Measurements from ENCODE around the gene EFNA2.

EFNA2 gene

DNA sequence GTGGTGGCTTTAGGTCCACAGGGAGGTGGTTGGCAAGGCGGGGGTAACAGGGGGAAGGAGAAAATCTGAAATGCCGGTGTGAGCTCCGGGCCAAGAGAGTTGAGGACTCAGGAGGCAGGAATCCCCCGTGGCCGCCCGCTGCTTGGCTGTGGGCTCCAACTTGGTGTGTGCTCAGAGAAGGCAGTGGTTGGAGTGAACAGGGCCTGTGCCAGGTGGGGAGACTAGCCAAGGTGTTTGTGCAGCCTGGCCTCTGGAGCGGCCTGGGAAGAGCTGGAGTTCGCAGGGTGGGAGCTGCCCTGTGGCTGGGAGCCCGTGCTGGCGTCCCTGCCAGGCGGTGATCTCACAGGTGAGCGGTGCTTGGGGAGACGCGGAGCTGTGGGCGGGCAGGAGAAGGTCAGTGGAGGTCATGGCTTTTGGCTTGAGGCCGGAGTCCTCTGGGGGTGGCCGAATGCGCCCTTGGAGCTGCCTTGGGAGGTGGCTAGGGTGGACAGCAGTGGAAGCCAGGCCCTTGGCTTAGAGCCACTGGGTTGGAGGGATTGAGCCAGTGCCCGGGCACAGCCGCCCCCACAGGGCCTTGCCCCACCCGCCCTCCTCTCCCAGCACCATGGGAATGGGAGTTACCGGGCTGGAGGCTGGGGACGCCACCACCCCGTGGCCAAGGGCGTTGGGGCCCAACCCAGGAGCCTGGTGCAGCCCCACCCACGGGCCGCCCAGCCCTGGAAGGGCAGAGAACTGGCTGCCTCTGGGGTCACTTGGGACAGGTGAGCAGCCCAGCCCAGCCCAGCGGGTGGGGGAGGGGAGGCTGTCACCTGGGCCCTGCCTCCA is 23.7 kb upstream of the EFNA2 start:
- in situ Hi-C loops (cut with HindIII; ENCODE audit: low pct_ligation_motif_present, low sequenced_read_pairs): no loop called here
- peaks cover 14% of the 10 kb centered on the region for H3K36me3 ChIP-seq (replicated peaks)
- no peak for DNase-seq
- TF ChIP-seq, protein P1, sequence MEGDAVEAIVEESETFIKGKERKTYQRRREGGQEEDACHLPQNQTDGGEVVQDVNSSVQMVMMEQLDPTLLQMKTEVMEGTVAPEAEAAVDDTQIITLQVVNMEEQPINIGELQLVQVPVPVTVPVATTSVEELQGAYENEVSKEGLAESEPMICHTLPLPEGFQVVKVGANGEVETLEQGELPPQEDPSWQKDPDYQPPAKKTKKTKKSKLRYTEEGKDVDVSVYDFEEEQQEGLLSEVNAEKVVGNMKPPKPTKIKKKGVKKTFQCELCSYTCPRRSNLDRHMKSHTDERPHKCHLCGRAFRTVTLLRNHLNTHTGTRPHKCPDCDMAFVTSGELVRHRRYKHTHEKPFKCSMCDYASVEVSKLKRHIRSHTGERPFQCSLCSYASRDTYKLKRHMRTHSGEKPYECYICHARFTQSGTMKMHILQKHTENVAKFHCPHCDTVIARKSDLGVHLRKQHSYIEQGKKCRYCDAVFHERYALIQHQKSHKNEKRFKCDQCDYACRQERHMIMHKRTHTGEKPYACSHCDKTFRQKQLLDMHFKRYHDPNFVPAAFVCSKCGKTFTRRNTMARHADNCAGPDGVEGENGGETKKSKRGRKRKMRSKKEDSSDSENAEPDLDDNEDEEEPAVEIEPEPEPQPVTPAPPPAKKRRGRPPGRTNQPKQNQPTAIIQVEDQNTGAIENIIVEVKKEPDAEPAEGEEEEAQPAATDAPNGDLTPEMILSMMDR (IDR thresholded peaks at IDR 0.05; ENCODE audit: low read depth, low read length, missing control alignments): no peak
- peak overlapping the region; percentile 64 for H3K27ac ChIP-seq
- H3K27me3 ChIP-seq (replicated peaks): no peaks in the 10 kb centered on the region
- H3K4me3 ChIP-seq (ENCODE audit: low read depth, low read length): peak overlapping the region; percentile 61

DNA sequence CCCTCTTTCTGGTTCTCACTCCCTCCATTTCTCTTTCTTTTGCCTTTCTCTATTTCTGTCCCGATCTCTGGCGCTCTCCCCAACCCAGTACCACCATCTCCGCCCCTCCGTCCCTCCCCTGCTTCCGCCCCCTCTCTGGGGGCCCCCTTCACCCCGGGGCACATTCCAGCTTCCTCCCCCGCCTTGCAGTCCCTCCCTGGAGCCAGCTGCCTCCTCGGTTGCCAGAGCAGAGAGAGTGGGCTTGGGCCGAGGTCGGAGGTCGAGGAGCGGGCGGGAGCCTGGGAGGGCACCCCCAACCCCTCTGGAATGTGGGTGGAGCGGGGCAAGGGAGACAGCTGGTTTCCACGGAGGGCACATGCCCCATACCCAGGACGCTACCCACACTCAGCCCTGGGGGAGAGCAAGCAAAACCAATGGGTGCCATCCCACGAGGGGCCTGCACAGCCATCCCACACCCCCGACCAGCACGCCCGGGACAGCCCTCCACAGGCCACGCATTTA is 23.0 kb upstream of the EFNA2 start:
- in situ Hi-C loops (cut with HindIII; ENCODE audit: low pct_ligation_motif_present, low sequenced_read_pairs): no loop called here
- Histone ChIP-seq H3K4me3 (ENCODE audit: low read depth, low read length) (peak overlapping the region; percentile 9), H3K36me3 (replicated peaks) (peaks cover 7% of the 10 kb centered on the region), H3K27me3 (replicated peaks) (no peaks in the 10 kb centered on the region), H3K27ac (no peak overlapping the region)
- no peak for DNase-seq
- TF ChIP-seq, protein P1 (IDR thresholded peaks at IDR 0.05; ENCODE audit: low read depth, low read length, missing control alignments): no peak

DNA sequence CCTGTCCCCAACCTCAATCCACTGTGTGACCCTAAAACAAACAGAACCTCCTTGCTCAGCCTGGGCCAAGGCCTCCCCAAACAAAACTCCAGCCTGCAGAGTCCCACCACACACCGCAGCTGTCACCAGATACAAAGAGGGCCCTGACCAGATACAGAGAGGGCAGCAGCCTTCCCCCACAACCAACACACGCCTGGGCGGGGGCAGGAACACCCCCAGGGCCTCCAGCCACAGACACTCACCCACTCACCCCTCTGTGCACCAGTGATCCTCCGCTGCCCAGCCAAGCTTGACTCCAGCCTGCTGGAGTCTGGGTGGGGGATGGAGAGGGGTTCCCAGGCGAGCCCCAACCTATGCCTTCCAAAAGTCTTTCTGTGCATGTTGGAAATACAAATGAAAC is 22.5 kb upstream of the EFNA2 start:
- peaks cover 2% of the 10 kb centered on the region for H3K36me3 ChIP-seq (replicated peaks)
- in situ Hi-C loops (cut with HindIII; ENCODE audit: low pct_ligation_motif_present, low sequenced_read_pairs): no loop called here
- no peak for DNase-seq
- no peak overlapping the region for H3K27ac ChIP-seq
- TF ChIP-seq, protein P1 (IDR thresholded peaks at IDR 0.05; ENCODE audit: low read depth, low read length, missing control alignments): no peak
- H3K27me3 ChIP-seq (replicated peaks): no peaks in the 10 kb centered on the region
- no peak overlapping the region for H3K4me3 ChIP-seq (ENCODE audit: low read depth, low read length)

DNA sequence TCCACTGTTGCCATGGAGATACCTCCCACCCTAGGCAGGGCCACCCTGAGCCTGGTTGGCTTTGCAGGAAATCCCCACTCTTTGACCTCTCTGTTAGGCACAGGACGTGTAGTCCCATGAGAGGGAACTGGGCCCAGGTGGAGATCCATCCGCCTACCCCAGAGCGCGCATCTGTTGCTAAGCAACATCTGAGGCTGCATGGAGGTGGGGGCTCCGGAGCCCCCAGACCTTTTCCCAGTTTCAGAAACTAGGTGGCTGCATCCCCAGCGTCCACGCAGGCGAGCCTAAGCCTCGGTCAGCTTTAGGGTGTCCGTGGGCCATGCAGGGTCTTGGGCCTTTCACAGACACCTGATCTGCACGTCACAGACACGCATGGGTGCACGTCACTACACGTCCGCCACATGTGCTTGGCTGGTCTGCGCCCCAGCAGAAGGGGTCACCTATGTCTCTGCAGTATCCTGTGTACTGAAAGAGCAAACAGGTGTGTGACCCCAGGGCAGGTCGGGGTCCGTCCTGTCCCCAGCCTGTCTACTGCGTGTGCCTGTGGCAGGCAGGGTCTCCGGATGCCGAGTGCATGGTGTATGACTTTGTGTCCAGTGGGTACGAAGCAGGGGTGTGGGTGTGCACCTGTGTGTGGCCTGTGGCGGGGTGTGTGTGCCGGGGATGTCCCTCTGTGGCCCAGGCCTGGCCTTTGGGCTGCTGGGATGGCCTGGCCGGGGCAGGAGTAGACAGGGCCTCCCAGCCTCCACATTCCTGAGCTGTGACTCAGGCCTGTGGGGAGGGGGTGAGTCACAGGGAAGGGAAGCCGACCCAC is 20.7 kb upstream of the EFNA2 start:
- in situ Hi-C loops (cut with HindIII; ENCODE audit: low pct_ligation_motif_present, low sequenced_read_pairs): no loop called here
- no peaks in the 10 kb centered on the region for H3K36me3 ChIP-seq (replicated peaks)
- DNase-seq: peak; percentile 78
- no peak overlapping the region for H3K4me3 ChIP-seq (ENCODE audit: low read depth, low read length)
- no peaks in the 10 kb centered on the region for H3K27me3 ChIP-seq (replicated peaks)
- H3K27ac ChIP-seq: peak overlapping the region; percentile 5
- TF ChIP-seq, protein P1 (IDR thresholded peaks at IDR 0.05; ENCODE audit: low read depth, low read length, missing control alignments): no peak

DNA sequence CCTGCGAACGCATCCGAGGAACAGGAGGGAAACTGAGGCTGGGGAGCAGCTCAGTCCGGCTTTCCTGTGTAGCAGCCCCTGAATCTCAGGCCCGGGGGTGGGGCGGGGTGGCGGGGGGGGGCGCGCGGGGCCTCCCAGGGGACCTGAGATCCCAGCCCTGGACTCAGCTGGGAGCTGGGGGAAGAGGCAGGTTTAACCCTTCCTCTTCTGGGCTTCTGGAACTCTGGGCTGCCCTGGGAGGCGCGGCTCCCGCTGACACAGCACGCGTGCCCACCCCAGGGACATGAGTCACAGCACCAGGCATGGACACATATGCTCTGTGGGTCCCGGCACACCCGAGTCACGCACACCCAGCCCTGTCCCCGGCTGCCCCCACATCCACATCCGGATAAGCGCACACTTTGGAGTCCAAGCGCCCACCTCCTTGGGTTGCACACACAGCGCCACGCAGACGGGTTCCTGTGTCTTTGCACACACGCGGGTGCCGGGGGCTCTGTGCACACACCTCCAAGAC is 20.0 kb upstream of the EFNA2 start:
- no peaks in the 10 kb centered on the region for H3K36me3 ChIP-seq (replicated peaks)
- peak; percentile 67 for DNase-seq
- peak overlapping the region; percentile 46 for H3K4me3 ChIP-seq (ENCODE audit: low read depth, low read length)
- H3K27me3 ChIP-seq (replicated peaks): no peaks in the 10 kb centered on the region
- H3K27ac ChIP-seq: peak overlapping the region; percentile 65
- in situ Hi-C loops (cut with HindIII; ENCODE audit: low pct_ligation_motif_present, low sequenced_read_pairs): no loop called here
- TF ChIP-seq, protein P1 (IDR thresholded peaks at IDR 0.05; ENCODE audit: low read depth, low read length, missing control alignments): no peak
